Neural cell (in vitro differentiated cells): Measurements from ENCODE around the gene GCK. TPM values are rescaled to one million over a fixed set of nuclear protein-coding genes. Genes with fewer than 3 reads are reported as not detected.
"Not testable (repeated sequence)": the region's sequence is repeated elsewhere in the genome, so short reads cannot be mapped to it uniquely, and the experiment has no call there.

ENCODE experiments used
- H2AFZ ChIP-seq: fragments of 200-600, 300-800 bp; sonication (generic), shearing (Covaris generic); 2 replicates; pipeline ENCODE4 v1.6.0; 2014; ENCODE audit warnings: low read depth, mild to moderate bottlenecking, antibody characterized with exemption, low read length, moderate library complexity
- H3F3A ChIP-seq: fragments of 200-600 bp; shearing (Covaris generic); 2 replicates; pipeline ENCODE4 v1.6.1; 2016; ENCODE audit warnings: mild to moderate bottlenecking, moderate library complexity, mixed read lengths, antibody characterized with exemption, low read length; ENCODE audit not compliant: insufficient read depth, poor library complexity, severe bottlenecking
- H3K27ac ChIP-seq: fragments of 200-600, 300-800 bp; sonication (generic), shearing (Covaris generic); 2 replicates; pipeline ENCODE4 v1.5.1; 2014; ENCODE audit warnings: mild to moderate bottlenecking, low read length, moderate library complexity
- H3K27me3 ChIP-seq: fragments of 300-800, 200-600 bp; sonication (generic), shearing (Covaris generic); 2 replicates; pipeline ENCODE4 v1.6.0; 2014; ENCODE audit warnings: mild to moderate bottlenecking, low read depth, low read length, moderate library complexity; ENCODE audit not compliant: insufficient read depth
- H3K36me3 ChIP-seq: fragments of 300-800, 200-600 bp; sonication (generic), shearing (Covaris generic); 2 replicates; pipeline ENCODE4 v1.5.1; 2014; ENCODE audit warnings: mild to moderate bottlenecking, antibody characterized with exemption, low read length, moderate library complexity; ENCODE audit not compliant: insufficient read depth
- H3K4me2 ChIP-seq: fragments of 300-800, 200-600 bp; sonication (generic), shearing (Covaris generic); 2 replicates; pipeline ENCODE4 v1.6.0; 2014; ENCODE audit warnings: mild to moderate bottlenecking, low read length
- H3K4me3 ChIP-seq: fragments of 300-800, 200-600 bp; sonication (generic), shearing (Covaris generic); 2 replicates; pipeline ENCODE4 v1.5.1; 2014; ENCODE audit warnings: mild to moderate bottlenecking, low read length, moderate library complexity
- H3K79me2 ChIP-seq: fragments of 200-600 bp; shearing (Covaris generic); replicated peaks from 2 replicates; pipeline ENCODE4 v1.6.0; 2014; ENCODE audit warnings: mild to moderate bottlenecking, low read length, moderate library complexity; ENCODE audit not compliant: insufficient read depth
- H3K9ac ChIP-seq: fragments of 300-800, 200-600 bp; sonication (generic), shearing (Covaris generic); 2 replicates; pipeline ENCODE4 v1.6.1; 2016; ENCODE audit warnings: mild to moderate bottlenecking, low read length, mixed read lengths
- H3K9me2 ChIP-seq: fragments of 200-600 bp; shearing (Covaris generic); 2 replicates; pipeline ENCODE4 v1.6.1; 2016; ENCODE audit warnings: mild to moderate bottlenecking, low read length, mixed read lengths; ENCODE audit not compliant: insufficient read depth
- H3K9me3 ChIP-seq: fragments of 200-600, 300-800 bp; sonication (generic), shearing (Covaris generic); 2 replicates; pipeline ENCODE4 v1.6.1; 2016; ENCODE audit warnings: mild to moderate bottlenecking, mixed run types, low read length, moderate library complexity, mixed read lengths
- H4K20me1 ChIP-seq: fragments of 200-600 bp; shearing (Covaris generic); 2 replicates; pipeline ENCODE4 v1.6.1; 2016; ENCODE audit warnings: mild to moderate bottlenecking, mixed run types; ENCODE audit not compliant: insufficient read depth
- CTCF ChIP-seq: fragments of 450-650 bp; IDR thresholded peaks from 2 replicates; pipeline ENCODE4 v1.5.1; 2014; ENCODE audit warnings: antibody characterized with exemption, mild to moderate bottlenecking, moderate library complexity; ENCODE audit not compliant: poor library complexity, severe bottlenecking
- EP300 ChIP-seq: fragments of 450-650 bp; conservative IDR thresholded peaks from 2 replicates; pipeline ENCODE4 v1.6.1; 2014; ENCODE audit warnings: antibody characterized with exemption, mild to moderate bottlenecking, moderate library complexity; ENCODE audit not compliant: poor library complexity, severe bottlenecking
- EZH2 ChIP-seq: fragments of 200-600, 300-800 bp; shearing (Covaris generic), sonication (generic); IDR thresholded peaks from 2 replicates; pipeline ENCODE4 v1.6.1; 2014; ENCODE audit warnings: antibody characterized with exemption, low read length, borderline replicate concordance, mild to moderate bottlenecking; ENCODE audit not compliant: insufficient read depth, poor library complexity, severe bottlenecking
- MXI1 ChIP-seq: fragments of 450-650 bp; conservative IDR thresholded peaks from 2 replicates; pipeline ENCODE4 v1.6.1; 2014; ENCODE audit warnings: antibody characterized with exemption, mild to moderate bottlenecking; ENCODE audit not compliant: poor library complexity, severe bottlenecking
- POLR2AphosphoS5 ChIP-seq: IDR thresholded peaks from 2 replicates; pipeline ENCODE4 v1.6.1; 2012
- RAD21 ChIP-seq: fragments of 450-650 bp; conservative IDR thresholded peaks from 2 replicates; pipeline ENCODE4 v1.6.1; 2014; ENCODE audit warnings: antibody characterized with exemption, mild to moderate bottlenecking, moderate library complexity
- REST ChIP-seq: IDR thresholded peaks from 2 replicates; pipeline ENCODE4 v1.6.1; 2012; ENCODE audit warnings: borderline replicate concordance
- SMC3 ChIP-seq: fragments of 450-650 bp; conservative IDR thresholded peaks from 2 replicates; pipeline ENCODE4 v1.6.1; 2014; ENCODE audit warnings: antibody characterized with exemption, mild to moderate bottlenecking, moderate library complexity; ENCODE audit not compliant: poor library complexity
- TAF1 ChIP-seq: IDR thresholded peaks from 2 replicates; pipeline ENCODE4 v1.6.1; 2012; ENCODE audit warnings: low read depth
- polyA plus RNA-seq: library from polyadenylated mRNA; depleted of rRNA; stranded (reverse); fragments of >200 nt; gene quantifications from 2 replicates; pipeline ENCODE4 v1.2.3, GENCODE V29; 2014

Gene GCK
- polyA plus RNA-seq, 1 donor from 2014 or later: 7.4 TPM

DNA sequence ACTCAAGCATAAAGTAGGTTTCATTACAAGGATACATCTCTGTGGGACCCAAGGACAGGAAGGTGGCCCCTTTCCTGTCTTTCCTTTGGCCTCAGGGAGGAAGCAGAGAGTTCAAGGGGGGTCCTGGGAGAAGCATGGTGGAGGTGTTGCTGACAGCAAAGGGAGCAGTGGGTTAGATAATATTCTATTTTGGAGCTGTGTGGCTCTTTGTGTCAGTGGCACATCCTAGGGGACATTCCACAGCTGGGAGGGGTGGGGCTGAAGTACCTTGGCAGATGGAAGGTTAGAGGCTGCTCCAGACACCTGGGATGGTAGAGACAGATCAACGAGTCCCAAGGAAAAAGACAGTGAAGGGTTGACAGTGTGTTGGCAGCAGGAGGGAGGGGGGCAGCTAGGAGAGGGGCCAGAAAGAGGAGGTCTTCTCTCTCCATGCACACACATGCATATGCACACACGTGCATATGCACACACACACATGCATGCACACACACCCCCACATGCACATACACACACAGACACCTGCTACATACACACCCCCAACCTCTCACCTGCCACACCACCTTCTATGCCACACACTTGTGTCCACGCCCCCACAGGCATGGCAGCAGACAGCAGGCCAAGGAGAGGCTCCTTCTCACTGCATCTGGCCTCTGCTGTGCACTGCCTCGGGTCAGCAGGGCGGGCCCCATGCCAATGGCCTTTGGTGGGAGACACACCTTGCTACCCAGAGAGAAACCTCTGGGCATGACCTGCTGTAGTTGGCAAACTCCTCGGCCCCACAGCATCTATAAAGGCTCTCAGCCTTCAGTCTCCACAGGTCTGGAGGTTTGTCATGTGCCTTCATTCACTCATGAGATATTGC is 60.3 kb downstream of the GCK start:
- H3K36me3 ChIP-seq: no peaks in the 10 kb centered on the region
- no peaks in the 10 kb centered on the region for H3K79me2 ChIP-seq
- no peaks in the 10 kb centered on the region for H3K9me3 ChIP-seq
- H3F3A ChIP-seq: no peaks in the 10 kb centered on the region
- no peak overlapping the region for H3K4me3 ChIP-seq
- TF ChIP-seq EZH2 (no peak), SMC3 (no peak), POLR2AphosphoS5 (no peak), TAF1 (no peak), EP300 (no peak), MXI1 (no peak), CTCF (no peak), RAD21 (no peak), REST (no peak)
- no peak overlapping the region for H3K27ac ChIP-seq
- H3K27me3 ChIP-seq: no peaks in the 10 kb centered on the region
- no peak overlapping the region for H3K4me2 ChIP-seq
- no peak overlapping the region for H2AFZ ChIP-seq
- H3K9ac ChIP-seq: no peak overlapping the region
- H3K9me2 ChIP-seq: no peaks in the 10 kb centered on the region
- no peaks in the 10 kb centered on the region for H4K20me1 ChIP-seq

DNA sequence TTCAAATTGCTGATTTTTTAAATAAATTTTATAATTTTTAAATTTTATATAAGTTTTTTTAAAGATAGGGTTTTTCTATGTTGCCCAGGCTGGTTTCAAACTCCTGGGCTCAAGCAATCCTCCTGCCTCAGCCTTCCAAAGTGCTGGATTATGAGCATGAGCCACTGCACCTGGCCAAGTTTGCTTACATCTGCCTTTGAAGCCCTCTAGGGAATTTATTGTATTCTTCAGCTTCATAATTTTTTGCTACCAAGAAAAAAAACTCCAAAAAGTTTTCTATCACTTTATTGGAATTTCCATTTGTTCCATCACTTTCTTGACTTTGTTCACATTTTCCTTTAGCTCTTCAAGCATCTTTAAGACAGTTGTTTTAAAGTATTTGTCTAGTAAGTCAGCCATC is 62.1 kb downstream of the GCK start:
- no peak overlapping the region for H2AFZ ChIP-seq
- no peaks in the 10 kb centered on the region for H3K9me2 ChIP-seq
- no peaks in the 10 kb centered on the region for H3K36me3 ChIP-seq
- TF ChIP-seq MXI1 (no peak), EP300 (no peak), EZH2 (no peak), RAD21 (no peak), CTCF (no peak), SMC3 (no peak)
- no peaks in the 10 kb centered on the region for H3K9me3 ChIP-seq
- H4K20me1 ChIP-seq: no peaks in the 10 kb centered on the region
- peaks cover 9% of the 10 kb centered on the region for H3K79me2 ChIP-seq
- H3K9ac ChIP-seq: no peak overlapping the region
- H3K4me2 ChIP-seq: no peak overlapping the region
- no peaks in the 10 kb centered on the region for H3K27me3 ChIP-seq
- no peak overlapping the region for H3K4me3 ChIP-seq
- no peak overlapping the region for H3K27ac ChIP-seq
- H3F3A ChIP-seq: no peaks in the 10 kb centered on the region

GRCh38 chr7:44126574-44126973 is 62.7 kb downstream of the GCK start:
- H4K20me1 ChIP-seq, H3K27me3 ChIP-seq, H2AFZ ChIP-seq, H3K9ac ChIP-seq, H3F3A ChIP-seq, H3K9me3 ChIP-seq, H3K36me3 ChIP-seq, H3K4me3 ChIP-seq, H3K9me2 ChIP-seq, H3K27ac ChIP-seq, H3K4me2 ChIP-seq: not testable (repeated sequence)
- peaks cover 11% of the 10 kb centered on the region for H3K79me2 ChIP-seq
